Fibroblast of skin of abdomen (primary cell): Measurements from ENCODE around the gene FHIT.
"Not testable (repeated sequence)": the region's sequence is repeated elsewhere in the genome, so short reads cannot be mapped to it uniquely, and the experiment has no call there.

Experiments
- DNase-seq: peaks from one replicate; pipeline ENCODE4 v3.0.0-alpha.2; 2013

Gene FHIT

GRCh38 chr3:60551455-60552209 lies 699.6 kb downstream of the FHIT start:
- DNase-seq: no peak

DNA sequence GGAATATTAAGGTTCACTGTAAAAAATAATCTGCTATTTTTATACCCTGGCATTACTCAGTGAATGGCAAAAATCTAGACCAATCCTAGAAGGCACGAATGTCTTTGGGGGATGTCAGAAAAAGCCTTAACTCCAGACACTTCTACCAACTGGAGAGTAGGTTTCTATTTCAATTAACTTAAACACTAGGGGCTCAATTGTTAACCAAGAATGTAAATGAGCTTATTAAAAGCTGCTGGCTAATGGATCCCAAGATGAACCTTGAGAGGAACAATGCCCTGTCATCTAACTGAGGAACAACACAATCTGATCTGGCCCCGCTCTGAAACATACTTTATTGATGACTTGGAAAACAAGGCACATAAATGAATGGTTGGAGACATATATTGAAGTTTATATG lies 701.4 kb downstream of the FHIT start:
- no peak for DNase-seq

GRCh38 chr3:60542995-60543394 lies 708.3 kb downstream of the FHIT start:
- DNase-seq: peak; percentile 9

GRCh38 chr3:60539394-60539793 lies 711.9 kb downstream of the FHIT start:
- not testable (repeated sequence) for DNase-seq

DNA sequence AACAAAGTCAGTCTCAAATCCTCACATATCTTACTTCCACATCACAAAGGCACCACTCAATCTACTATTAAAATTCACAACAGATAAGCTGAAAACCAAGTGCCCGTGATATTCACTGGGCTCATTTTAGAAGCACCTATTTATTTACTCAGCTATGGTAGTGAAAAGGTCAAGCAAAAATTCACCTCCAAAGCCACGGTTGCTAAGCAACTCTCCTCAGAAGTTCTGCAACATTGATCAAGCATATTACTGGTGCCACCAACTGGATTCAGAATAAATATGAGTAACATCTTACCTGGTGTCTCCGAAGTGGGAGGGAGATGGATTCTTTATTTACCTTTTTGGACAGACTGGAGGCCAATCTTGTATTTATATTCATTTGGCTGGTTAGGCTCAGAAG lies 714.8 kb downstream of the FHIT start:
- DNase-seq: no peak

- no peak for DNase-seq
Observed at GRCh38 chr3:60531759-60532158, 719.5 kb downstream of the FHIT start.

DNA sequence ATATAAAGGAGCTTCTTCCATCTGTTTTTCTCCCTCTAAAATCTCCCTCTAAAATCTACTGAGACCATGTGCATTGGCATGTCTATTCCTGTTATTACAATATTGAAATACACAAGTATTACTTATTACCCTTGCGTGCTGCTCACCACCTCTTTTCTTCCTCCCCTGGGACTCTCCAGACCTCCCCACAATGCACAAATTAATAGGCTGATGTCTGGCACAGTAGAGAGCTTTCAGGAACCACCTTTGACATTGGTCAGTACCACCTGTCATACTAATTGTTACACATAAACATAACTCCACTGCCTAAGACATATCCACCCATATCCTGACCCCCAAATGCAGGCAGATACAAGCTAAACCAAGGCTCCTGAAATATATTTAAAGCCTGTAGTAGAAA lies 722.6 kb downstream of the FHIT start:
- DNase-seq: no peak

DNA sequence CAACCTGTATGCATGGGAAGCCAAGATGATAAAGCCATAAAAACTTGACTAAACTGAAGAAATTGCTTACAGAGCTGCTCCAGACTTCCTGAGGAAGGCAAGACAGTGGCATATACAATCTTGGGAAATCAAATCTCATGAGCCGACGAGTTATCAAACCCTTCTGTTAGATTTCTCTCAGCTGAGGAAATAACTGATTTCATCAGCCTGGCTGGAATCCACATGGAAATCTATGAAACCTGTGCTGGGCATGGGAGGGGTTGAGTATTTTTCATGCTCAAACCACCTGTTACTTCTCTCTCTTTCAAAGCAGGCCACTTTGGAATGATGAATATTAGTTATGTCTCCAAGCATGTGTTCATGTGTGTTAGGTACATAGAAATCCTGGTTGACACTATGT lies 727.7 kb downstream of the FHIT start:
- no peak for DNase-seq

DNA sequence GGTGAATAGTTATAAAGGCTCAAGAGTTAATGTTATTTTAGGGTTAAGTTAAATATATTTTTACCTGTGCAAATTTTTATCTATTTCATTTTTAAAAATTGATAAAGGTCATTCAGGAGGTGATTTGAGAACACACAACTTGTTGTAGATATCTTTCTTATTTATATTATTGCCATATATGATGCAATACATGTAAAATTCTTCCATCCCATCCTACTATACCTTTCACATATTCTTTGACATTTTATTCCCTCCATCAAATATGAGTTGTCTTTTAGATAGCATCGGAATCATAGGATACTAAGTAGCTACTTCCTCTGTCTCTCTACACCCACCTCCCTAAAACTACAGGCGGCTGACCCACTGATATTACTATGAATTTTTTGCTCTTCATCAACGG lies 734.1 kb downstream of the FHIT start:
- DNase-seq: no peak

- DNase-seq: no peak
Observed at GRCh38 chr3:60514866-60515265, 736.4 kb downstream of the FHIT start.

DNA sequence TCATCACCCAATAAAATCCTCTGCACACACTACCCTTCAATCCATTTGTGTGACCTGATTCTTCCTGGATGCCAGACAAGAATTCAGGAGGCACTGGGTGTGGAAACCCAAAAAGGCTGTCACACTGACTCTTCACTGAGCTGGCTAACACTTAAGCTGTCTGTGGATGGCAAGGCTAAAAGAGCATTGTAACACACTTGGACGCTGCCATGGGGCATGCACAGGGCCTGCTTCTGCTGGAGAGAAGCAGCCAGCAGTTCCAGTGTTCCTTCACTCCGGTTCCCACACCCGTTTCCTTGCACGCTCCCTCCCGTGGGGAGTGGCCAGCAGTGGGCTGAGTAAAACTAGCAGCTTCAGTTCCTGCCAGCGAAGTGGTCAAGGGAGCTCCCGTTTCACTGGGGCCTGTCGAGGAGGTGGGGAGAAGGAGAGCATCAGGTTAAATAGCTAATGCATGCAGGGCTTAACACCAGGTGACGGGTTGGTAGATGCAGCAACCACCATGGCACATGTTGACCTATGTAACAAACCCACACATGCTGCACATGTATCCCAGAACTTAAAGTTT lies 737.1 kb downstream of the FHIT start:
- DNase-seq: no peak

- DNase-seq: no peak
Observed at GRCh38 chr3:60513241-60513640, 738.0 kb downstream of the FHIT start.

DNA sequence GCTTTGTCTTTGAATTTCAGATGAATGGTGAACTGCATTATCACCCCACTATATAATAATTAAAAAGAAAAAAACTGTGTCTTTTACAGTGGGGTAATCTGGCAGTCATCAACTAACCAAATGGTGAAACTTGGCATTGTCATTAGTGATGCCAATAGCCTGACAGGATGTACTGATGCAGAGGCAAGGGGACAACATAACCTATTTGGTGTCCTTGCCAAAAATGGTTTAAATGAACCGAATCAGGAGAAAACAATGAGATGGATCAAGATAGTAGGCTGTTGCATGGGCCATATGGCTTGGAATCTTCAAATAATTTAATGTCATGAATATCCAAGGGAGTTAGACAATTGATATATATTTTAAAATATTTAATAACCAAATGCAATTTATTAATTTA lies 738.7 kb downstream of the FHIT start:
- no peak for DNase-seq

DNA sequence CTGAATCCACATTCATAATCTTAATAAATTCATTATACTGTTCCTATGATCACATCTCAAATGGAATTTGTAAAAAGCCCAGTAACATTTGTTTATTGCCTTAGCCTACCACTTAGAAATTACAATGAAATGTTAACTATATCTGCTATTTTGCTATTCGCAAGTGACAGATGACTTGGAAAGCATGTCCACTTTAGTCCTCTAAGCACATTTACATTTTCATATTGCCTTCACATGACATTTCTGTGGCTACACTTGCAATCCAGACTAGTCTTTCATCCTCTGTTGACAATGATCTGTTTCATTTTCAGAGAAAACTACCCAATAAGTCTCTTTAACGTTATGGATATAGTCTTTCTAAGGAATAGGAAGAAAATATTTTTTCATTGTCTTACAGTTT lies 741.8 kb downstream of the FHIT start:
- DNase-seq: no peak

DNA sequence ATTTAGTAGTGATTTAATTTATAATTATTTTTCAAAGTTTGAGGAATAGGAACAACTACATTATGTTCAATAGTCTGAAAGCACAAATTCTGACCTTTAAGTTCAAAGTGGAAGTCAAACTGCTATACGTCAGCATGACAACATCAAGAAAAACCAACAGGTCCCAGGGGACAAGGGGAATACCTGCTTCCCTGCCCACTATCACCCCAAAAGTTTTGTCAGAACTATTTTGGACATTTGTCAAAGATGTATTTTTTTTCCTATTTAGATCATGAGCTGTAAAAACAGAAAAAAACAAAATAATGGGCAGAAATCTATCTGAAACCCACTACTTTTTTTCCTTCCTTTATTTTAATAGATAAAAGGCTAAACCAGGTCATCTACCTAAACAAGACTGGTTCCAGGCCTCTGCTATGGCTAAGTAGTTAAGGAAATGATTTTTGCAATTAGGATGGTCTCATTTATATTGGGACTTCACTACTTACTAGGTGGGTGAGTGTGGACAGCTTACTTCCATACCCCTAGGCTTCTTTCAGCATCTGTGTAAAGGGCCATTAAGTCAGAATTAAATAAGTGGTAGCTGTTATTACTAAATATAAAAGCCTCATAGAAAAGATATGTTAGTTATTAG lies 746.3 kb downstream of the FHIT start:
- DNase-seq: no peak

DNA sequence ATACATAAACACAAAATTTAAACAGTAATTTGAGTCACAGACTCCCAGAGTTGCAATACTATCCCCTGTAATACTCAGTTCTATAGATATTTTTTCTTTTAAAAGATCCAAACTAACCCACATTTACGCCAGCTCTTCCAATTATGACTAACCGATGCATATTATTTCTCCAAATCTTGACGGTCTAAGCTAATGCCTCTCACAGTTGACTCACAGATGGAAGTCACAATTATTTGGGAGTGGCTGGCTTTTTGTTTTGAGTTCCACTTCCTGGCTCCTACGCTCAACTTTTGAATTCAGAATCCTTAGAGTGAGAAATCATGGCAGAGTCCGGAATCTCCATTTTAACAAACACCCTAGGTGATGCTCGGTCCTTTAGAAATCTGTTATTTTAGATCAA lies 749.9 kb downstream of the FHIT start:
- DNase-seq: no peak

- no peak for DNase-seq
Observed at GRCh38 chr3:60497902-60498301, 753.4 kb downstream of the FHIT start.

DNA sequence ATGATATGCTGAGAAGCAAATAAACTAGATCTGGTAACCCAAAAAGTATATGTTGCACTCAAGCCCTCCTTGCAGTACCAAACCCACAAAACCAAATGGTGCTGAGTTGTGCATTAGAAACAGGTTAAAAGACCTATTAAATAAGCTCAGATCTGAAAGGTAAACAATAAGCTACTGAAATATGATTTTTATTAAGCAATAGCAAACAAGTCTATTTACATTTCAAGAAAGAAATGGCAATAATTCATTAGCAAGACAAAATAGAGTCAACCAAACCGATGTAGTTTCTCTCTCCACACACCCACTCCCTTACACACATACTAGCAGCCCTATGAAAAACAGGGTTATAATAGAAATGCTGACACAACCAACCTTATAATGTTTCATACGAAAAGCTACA lies 760.3 kb downstream of the FHIT start:
- DNase-seq: no peak

DNA sequence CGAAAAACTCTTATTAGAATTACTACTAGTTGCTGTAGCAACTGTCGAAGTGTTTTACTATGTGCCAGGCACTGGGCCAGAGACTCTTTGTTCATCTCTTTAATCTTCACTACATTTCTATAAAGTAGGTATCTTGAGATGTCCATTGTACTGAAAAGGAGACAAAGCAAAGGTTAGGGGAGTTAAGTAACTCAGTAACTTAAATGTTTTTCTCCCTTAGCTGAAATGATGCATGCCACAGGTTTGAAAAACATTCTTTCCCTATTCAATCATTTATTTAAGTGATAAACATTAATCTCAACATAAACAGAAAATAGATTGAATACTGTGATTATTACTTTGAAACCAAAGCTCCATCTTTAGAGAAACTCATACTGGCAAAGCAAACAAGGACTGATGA lies 776.2 kb downstream of the FHIT start:
- no peak for DNase-seq

DNA sequence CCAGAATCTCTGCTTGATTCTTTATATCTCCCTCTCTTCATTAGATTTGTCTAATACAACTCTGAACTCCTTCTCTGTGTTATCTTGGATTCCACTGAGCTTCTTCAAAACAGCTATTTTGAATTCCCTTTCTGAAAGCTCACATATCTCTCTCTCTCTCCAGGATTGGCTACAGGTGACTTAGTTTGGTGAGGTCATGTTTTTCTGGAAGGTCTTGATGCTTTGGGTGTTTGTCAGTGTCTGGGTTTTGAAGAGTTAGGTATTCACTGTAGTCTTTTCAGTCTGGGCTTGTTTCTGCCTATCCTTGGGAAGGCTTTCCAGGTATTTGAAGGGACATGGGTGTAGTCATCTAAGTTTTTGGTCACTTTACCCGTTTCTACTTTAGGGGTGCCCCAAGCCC lies 781.8 kb downstream of the FHIT start:
- no peak for DNase-seq

DNA sequence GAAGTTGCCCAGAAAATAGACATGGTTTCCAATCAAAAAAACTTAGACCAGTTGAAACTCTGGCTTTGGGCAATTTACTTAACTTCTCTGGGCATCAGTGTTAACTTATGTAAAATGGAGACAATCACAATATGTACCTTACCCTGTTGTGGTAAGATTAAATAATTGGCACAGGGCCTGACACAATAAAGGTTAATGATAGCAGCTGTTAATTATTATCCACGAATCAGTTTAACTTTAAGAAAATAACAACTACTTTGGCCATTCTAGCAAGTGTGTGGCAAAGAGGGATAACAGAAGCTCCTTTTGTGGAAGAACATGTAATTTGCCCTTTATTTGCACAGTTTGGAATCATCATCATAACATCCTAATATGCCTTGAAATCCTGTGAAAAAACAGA lies 787.6 kb downstream of the FHIT start:
- DNase-seq: no peak

- peak; percentile 61 for DNase-seq
Observed at GRCh38 chr3:60461267-60461666, 790.0 kb downstream of the FHIT start.

DNA sequence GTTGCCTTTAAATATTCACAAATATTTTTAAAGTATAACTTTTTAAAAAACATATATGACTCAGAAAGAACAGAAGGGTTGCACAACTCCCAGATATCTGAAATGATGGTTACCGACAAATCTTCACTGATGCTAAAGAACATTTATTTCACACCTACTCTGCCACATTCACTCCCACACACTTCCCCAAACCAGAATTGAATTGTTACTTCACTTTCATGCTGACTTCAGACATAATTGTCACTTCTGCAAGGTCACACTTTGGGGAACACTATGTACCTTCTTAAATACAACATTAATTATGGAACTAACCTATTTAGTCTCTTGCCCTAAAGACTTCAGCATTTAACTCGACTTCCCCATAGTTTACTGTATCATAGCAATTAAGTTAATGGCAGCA lies 795.1 kb downstream of the FHIT start:
- DNase-seq: no peak

DNA sequence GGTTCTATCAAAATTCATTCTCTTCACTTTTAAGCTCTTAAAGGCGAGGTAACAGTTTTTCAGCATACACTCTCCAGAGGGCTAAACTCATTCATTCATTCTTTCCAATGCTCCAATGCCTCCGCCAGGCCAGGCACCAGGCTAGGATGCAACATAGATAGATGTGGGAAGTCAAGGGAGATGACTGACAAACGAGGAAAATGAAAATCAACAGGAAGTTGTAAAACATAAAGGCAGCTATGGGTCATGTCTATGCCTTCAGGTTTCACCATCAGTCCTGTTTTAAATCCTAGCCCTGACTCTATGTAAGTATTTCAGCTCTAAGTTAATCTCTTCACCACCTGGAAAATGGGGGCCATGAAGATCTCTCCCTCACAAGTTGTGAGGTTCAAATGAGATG lies 797.9 kb downstream of the FHIT start:
- DNase-seq: no peak
